ENCODE data around the gene ZNF678. TPM values are rescaled to one million over a fixed set of nuclear protein-coding genes. Genes with fewer than 3 reads are reported as not detected.
"Not testable (repeated sequence)": the region's sequence is repeated elsewhere in the genome, so short reads cannot be mapped to it uniquely, and the experiment has no call there.

The ZNF678 gene
- total and polyA plus RNA-seq, 8 donors, result 1.6 to 8.0 (median 6.0) TPM

DNA sequence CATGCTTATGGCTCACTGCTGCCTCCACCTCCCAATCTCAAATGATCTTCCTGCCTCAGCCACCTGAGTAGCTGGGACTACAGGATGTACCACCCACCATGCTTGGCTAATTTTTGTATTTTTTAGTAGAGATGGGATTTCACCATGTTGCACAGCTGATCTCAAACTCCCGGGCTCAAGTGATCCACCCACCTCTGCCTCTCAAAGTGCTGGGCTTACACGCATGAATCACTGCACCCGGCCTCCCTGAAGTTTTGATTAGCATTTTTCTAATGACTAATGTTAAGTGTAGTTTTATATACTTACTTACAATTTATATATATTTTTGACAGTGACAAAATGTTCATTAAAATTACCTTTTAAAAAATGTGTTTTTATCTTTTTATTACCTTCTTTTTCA is 41.1 kb downstream of the ZNF678 start:
- no peak overlapping the region for H3K27ac ChIP-seq
- no peak for FAIRE-seq
- H3K27me3 ChIP-seq, result no peaks in the 10 kb centered on the region
- H3K36me3 ChIP-seq, result no peaks in the 10 kb centered on the region
- H3K4me3 ChIP-seq, result no peak overlapping the region
- H3K9me3 ChIP-seq, result no peaks in the 10 kb centered on the region
- no peak for ATAC-seq
- no peaks in the 10 kb centered on the region for H3K4me1 ChIP-seq
- 96 to 98% methylated on average over 3 of the region's 3 CpGs for WGBS, 2 donors
- intact Hi-C loops (cut with DNase I), result no loop called here
- DNase-seq, result no peak
- TF ChIP-seq, protein P1, sequence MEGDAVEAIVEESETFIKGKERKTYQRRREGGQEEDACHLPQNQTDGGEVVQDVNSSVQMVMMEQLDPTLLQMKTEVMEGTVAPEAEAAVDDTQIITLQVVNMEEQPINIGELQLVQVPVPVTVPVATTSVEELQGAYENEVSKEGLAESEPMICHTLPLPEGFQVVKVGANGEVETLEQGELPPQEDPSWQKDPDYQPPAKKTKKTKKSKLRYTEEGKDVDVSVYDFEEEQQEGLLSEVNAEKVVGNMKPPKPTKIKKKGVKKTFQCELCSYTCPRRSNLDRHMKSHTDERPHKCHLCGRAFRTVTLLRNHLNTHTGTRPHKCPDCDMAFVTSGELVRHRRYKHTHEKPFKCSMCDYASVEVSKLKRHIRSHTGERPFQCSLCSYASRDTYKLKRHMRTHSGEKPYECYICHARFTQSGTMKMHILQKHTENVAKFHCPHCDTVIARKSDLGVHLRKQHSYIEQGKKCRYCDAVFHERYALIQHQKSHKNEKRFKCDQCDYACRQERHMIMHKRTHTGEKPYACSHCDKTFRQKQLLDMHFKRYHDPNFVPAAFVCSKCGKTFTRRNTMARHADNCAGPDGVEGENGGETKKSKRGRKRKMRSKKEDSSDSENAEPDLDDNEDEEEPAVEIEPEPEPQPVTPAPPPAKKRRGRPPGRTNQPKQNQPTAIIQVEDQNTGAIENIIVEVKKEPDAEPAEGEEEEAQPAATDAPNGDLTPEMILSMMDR (IDR thresholded peaks at IDR 0.05), result no peak

DNA sequence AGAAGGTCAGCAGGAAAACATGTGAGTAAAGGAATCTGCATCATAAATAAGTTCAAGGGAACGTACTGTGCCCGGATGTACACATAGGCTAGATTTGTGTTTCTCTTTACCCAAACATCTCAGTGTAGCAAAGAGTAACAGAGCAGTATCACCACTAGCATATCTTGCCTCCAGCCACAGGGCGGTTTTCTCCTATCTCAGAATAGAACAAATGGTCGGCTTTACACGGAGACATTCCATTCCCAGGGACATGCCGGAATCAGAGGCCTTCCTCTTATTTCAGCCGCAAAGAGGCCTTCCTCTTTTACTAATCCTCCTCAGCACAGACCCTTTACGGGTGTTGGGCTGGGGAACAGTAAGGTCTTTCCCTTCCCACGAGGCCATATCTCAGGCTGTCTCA is 42.9 kb downstream of the ZNF678 start:
- H3K9me3 ChIP-seq; intact Hi-C loops (cut with DNase I); ATAC-seq; H3K36me3 ChIP-seq; FAIRE-seq; DNase-seq; H3K4me3 ChIP-seq; H3K27me3 ChIP-seq; H3K27ac ChIP-seq; H3K4me1 ChIP-seq: not testable (repeated sequence)
- 86 to 87% methylated on average over 9 of the region's 9 CpGs for WGBS, 2 donors

DNA sequence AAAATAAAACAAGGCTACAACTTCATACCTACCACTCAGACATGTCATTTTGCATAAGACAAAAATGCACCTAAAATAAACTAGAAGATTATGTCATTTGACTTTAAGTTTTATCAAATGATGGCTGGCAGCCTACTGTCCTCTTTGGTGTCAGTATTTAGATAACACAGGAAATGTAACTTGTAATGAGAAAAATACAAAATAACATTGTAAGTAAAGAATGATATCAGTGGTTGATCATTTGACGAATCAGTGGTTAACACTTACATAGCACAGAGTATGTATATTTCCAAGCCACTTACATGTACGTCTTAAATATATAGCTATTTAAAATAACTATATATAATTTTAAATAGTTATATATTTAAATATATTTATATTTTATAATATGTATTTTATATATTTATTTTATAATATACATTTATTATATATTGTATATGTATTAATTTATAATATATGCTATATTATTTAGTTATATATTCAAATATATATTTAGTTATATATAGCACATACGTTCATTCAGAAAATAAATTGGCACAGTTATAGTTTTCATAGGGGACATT is 44.1 kb downstream of the ZNF678 start:
- intact Hi-C loops (cut with DNase I), result no loop called here
- H3K36me3 ChIP-seq, result no peaks in the 10 kb centered on the region
- H3K4me3 ChIP-seq, result no peak overlapping the region
- no peaks in the 10 kb centered on the region for H3K27me3 ChIP-seq
- ATAC-seq (no peak), FAIRE-seq (peak; percentile 98), DNase-seq (no peak)
- H3K27ac ChIP-seq, result no peak overlapping the region
- H3K4me1 ChIP-seq, result no peaks in the 10 kb centered on the region
- WGBS, 2 donors, result 97 to 99% methylated on average over 3 of the region's 3 CpGs
- H3K9me3 ChIP-seq, result no peaks in the 10 kb centered on the region
- TF ChIP-seq, protein P1 (IDR thresholded peaks at IDR 0.05), result no peak

DNA sequence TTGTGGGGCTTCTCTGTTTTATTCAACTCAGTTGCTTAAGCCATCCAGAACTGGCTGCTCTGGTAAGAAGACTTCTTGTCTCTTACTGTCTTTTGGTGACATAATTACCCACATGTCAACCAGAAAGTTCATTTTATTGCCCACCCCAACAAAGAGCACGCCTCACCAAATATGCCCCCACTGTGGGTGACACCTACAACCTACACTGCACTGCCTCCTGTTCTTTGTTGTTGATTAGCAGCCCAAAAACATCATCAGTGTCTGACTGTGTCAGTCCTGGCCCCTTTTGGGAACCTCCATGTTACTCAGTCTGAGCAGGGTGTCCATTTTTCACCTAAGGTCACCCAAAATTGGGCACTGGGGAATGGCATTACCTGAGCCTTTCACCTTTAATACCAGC is 49.3 kb downstream of the ZNF678 start:
- intact Hi-C loops (cut with DNase I), result no loop called here
- no peak for DNase-seq
- Histone ChIP-seq H3K27ac (no peak overlapping the region), H3K9me3 (no peaks in the 10 kb centered on the region), H3K27me3 (no peaks in the 10 kb centered on the region), H3K36me3 (no peaks in the 10 kb centered on the region), H3K4me3 (no peak overlapping the region), H3K4me1 (no peaks in the 10 kb centered on the region)
- no peak for FAIRE-seq
- ATAC-seq, result no peak
- 93 to 100% methylated on average over 1 of the region's 1 CpG for WGBS, 2 donors
- TF ChIP-seq, protein P1 (IDR thresholded peaks at IDR 0.05), result no peak

DNA sequence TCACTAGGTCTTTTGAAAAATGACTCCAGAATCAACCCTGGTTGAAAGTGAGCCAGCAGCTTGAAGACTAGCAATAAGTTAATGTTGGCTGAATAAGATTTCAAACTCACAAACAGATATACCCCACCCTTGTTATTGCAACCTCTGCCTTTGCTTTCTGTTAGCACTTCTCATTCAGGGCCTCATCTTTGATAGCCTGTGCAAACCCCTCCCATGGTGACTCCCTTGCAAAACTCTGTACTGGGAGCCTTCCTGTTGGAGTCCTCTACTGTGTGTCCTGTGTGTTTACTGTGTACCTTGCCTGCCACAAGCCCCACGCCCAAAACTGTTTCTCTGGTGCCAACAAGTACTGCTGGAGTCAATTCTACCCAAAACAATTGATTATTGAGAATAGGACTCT is 50.2 kb downstream of the ZNF678 start:
- H3K9me3 ChIP-seq, result no peaks in the 10 kb centered on the region
- no peak overlapping the region for H3K27ac ChIP-seq
- TF ChIP-seq, protein P1 (IDR thresholded peaks at IDR 0.05), result no peak
- 88 to 99% methylated on average over 1 of the region's 1 CpG for WGBS, 2 donors
- intact Hi-C loops (cut with DNase I), result no loop called here
- no peak for FAIRE-seq
- H3K4me3 ChIP-seq, result no peak overlapping the region
- H3K36me3 ChIP-seq, result no peaks in the 10 kb centered on the region
- no peaks in the 10 kb centered on the region for H3K27me3 ChIP-seq
- no peaks in the 10 kb centered on the region for H3K4me1 ChIP-seq
- no peak for ATAC-seq
- DNase-seq, result no peak
